Daoy (cell line): ENCODE data around the gene CHKB. TPM values are rescaled to one million over a fixed set of nuclear protein-coding genes. Genes with fewer than 3 reads are reported as not detected.

Source experiments
- DNase-seq: peaks from one replicate; pipeline ENCODE4 v3.0.0-alpha.2; 2015; ENCODE audit warnings: low read depth
- total RNA-seq: library from RNA; depleted of rRNA; stranded (reverse); fragments of >200 nt; shearing (Covaris generic); gene quantifications from 2 replicates; pipeline ENCODE4 v1.2.3, GENCODE V29; 2014

CHKB gene
- total RNA-seq, 1 experiment from 2014 or later = 18.3 TPM

DNA sequence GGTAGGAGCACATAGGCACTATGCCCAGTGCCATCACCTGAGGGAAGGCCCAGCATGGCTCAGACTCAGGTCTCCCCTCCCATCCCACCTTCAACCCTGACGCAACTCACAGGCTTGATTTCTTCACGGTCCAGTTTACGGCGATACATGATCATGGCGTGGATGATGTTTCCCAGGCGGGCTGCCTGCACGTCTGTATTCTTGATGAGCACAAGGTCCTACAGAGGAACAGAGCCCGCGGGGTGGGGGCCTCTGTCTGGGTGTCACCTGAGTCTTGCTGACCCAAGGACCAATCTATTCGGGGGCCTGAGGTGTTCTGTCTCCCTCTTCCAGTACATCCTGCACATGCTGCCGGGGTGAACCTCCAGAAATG lies 8.3 kb downstream of the CHKB start:
- no peak for DNase-seq

DNA sequence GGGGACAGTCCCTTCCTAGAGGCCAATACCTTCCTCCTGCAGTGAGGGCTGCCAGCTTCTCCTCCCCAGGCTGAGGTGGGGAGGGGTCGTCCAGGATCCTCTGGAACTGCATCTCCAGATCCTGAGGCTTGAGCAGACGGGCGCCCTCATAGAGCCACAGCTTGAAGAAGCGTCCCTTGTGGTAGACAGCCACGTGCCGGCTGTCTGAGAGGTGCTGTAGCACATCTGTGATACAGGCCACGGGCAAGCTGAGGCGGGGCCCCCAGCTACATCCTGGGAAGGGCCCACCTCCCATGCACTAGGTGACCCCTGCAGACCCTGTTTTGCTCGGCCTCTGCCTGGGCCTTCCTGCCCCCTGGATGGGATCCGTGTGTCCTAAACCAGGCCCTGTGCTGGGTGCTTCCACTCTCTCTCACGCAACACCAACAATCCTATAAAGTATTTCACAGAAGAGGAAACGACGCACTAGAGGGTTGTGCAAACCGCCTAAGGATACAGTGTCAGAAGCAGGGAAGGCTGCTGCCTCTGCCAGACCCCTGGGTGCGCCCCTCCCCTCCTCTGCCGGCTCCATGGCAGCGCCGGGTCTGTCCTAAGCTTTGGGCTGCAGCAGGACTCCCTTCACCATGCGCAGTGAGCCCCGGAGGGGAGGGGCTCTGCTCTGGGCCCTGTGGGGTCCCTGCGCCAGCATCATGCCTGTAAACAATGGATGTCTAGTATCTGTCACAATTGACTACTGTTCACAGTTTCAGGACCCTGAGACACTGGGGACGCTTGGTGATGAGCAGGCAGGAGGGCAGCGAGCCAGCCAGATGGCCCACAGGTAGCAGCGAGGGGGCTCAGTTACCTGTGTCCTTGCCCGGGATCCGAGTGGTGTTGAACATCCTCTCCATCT lies 8.9 kb downstream of the CHKB start:
- DNase-seq = no peak

DNA sequence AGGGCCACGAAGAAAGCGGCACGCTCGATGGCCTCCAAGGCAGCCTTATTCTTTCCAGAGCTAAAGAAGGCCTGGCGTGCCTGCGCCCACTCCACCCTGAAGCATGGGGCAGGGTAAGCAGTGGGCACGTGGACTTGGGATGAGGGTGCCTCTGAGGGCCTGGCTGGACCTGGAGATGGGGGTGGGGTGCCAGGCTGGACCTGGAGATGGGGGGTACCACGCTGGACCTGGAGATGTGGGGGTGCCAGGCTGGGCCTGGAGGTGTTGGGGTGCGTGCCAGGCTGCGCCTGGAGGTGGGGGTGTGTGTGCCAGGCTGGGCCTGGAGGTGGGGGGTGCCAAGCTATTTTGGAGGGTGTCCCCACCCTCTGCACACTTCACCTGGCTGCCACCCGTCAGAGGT lies 9.7 kb downstream of the CHKB start:
- DNase-seq = no peak

DNA sequence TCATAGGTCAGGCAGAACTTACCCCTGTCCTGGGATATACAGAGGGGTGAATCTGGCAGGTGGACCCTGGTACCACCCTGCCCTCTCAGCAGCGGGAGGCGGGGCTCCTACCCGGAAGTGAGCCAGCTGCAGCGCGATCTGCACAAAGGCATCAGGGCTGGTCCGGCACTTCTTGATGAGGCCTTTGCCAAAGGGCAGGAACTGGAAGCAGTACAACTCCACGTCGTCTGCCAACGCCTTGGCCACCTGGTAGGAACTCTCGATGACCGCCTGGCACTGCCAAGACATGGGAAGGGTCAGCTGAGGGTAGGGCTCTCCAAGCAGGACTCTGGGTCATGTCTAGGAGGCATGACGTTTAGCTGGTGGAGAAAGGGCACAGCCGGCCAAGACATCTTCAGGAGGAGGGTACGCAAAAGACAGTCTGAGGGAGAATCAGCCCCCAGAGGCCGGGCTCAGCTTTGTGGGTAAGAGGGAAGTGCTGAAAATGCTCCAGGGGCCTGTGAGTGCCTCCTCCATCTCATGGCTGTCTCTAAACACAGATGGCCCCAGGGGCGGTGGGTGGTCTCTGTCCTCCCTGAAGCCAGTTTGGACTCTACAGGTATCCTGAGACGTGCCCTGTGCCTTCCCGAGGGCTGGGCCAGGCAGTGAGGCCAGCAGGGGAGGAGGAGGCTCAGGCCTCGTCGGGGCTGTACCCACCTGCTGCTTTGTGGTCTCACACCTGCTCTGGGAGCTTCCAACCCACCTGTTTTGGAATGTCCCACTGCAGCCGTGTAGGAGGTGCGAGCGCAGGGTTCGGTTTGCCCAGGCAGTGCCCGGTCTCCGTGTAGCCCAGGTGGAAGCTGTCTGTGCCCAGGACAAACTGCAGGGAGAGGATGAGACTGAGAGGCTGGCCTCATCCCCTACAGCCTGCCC lies 11.1 kb downstream of the CHKB start:
- no peak for DNase-seq

DNA sequence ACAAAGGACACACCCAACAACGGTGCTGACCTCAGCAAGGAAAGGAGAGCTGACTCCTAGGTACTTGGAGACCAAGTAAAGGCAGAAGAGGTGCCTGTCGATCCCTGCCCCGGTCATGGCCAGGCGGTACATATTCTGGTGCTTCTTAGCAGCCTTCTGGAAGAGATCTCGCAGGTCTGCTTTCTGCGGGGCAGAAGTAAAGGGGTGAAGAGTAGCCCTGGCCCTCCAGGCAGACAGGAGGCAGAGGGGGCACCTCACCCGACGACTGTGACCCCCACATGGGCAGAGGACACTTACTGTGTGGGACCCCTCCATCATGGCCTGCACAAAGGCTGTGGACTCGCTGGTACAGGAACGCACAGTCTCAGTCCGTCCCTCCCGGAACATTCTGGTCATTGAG lies 11.8 kb downstream of the CHKB start:
- no peak for DNase-seq

DNA sequence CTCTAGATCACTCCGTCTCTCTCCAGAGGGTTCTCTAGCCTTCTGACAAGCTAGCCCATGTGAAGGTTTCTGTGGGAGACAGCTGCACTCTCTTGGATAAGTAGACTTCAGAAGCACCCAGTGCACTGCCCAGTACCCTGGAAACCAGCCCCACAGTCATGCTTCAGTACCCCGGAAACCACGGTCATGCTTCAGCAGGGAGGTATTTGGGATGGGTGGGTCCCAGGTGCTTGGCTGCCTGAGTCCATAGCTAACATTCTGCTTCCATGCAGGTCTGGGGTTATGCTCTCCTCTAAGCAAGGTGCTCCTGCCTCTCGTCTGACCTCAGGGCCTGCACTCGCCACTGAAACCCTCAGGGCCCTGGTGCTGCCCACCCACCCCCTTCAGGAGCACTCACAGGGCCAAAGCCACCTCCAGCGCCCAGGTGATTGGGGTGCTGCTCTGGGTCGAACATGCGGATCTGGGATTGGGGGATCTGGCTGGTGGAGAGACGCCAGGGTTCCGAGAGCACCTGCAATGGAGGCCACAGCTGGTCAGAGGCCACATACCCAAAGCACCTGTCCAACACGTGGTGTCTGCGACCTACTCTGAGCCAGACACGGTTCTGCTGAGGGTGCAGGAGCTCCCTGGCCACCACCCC lies 12.6 kb downstream of the CHKB start:
- no peak for DNase-seq

DNA sequence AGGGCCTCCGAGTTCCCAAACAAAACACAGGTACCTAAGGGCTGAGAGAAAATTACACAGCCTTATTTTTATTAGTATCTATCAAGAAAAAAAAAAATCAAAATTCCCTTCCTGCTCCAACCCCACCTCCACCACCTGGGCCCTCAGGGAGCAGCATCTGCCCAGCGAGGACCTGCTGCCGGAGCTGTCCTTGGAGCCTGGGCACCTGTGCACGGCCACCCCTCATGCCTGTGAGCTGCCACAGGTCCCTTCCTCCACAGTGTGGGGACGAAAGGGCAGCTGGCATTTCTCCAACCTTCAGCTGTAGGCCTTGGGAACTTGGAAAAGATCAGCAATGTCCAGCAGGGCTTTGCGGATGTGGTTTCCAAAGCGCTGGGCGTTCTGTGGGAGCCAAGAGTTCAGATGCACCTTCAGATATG lies 13.6 kb downstream of the CHKB start:
- no peak for DNase-seq

DNA sequence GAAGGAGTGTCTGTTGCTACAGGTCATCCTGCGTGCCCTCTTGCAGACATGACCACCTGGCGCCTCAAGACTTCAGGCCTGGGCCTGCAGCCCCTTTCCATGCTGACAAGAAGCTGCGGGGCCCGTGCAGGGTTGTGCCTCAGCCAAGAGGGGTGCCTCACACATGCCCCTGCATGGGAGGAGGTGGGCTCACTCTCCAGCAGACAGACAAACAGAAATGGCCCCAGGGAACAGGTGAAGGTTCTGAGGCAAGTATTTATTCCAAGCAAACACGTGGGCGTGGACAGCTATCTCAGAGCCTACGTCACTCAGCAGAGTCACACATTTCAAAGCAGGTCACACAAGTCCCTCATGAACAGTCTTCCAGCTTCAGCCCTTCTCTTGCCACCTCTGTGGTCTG lies 14.0 kb downstream of the CHKB start:
- no peak for DNase-seq

DNA sequence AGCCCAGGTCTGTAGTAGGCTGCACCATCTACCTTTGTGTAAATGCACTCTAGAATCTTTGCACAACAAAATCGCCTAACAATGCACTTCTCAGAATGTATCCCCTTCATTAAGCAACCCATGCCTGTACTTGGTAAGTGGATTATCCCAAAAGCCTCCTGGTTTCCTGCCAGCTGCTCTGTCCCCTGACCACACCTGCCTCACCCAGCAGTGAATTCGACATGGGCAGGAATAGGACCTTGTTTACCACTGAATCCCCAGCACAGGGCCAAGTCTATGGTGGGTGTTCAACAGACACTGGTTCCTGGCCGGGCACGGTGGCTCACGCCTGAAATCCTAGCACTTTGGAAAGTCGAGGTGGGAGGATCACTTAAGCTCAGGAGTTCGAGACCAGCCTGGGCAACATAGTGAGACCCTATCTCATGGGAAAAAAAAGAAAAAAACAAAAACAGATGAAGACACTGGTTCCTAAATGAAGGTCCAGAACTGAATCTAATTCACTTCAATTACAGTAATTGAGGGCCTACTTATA lies 14.9 kb downstream of the CHKB start:
- no peak for DNase-seq

DNA sequence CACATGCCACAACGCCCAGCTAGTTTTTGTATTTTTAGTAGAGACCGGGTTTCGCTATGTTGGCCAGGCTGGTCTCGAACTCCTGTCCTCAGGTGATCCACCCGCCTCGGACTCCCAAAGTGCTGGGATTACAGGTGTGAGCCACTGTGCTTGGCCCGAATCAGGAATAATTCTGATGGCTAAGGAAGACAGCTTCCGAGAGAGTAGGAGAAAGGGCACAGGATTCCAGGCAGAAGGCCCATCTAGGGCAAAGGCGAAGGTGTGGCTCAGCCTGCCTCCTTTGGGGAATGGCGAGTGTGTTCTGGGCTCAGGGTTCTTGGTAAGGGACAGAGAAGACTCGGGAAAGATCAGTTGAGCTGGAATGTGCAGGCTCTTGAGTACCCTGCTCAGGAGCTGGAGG lies 18.4 kb downstream of the CHKB start:
- no peak for DNase-seq

DNA sequence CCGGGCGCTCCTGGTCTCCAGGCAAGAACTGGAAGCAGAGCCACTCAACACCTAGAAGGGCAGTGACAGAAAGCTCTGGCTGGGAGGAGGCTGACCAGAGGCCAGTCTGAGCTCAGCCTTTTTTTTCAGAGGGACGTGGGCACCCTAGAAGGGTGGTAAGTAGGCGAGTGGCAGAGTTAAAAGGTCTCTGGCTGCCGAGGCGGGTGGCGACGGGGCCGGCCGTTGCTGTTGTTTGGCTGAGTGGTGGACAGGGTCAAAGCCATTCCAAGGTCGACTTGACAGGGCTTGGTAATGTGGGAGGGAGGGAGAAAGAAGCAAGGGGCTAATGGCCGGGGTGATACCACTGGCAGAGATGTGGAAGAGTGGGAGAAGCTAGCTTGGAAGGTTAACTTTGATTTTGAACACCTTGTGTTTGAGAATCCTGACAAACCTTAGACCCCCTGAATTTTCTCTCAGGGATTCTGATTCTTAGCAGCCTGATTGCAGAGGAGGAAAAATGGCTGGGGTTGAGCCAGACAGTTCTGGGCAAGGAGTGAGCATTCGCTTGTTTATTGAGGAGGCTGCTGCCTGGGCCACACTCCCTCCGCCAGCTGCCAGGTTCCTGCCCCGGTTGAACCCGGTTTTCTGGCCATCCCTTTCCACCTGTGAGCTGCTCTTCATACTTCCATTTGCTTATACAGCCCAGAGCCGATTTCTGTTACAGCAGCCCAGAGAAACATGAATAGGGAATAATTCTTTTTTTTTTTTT lies 19.1 kb downstream of the CHKB start:
- no peak for DNase-seq

DNA sequence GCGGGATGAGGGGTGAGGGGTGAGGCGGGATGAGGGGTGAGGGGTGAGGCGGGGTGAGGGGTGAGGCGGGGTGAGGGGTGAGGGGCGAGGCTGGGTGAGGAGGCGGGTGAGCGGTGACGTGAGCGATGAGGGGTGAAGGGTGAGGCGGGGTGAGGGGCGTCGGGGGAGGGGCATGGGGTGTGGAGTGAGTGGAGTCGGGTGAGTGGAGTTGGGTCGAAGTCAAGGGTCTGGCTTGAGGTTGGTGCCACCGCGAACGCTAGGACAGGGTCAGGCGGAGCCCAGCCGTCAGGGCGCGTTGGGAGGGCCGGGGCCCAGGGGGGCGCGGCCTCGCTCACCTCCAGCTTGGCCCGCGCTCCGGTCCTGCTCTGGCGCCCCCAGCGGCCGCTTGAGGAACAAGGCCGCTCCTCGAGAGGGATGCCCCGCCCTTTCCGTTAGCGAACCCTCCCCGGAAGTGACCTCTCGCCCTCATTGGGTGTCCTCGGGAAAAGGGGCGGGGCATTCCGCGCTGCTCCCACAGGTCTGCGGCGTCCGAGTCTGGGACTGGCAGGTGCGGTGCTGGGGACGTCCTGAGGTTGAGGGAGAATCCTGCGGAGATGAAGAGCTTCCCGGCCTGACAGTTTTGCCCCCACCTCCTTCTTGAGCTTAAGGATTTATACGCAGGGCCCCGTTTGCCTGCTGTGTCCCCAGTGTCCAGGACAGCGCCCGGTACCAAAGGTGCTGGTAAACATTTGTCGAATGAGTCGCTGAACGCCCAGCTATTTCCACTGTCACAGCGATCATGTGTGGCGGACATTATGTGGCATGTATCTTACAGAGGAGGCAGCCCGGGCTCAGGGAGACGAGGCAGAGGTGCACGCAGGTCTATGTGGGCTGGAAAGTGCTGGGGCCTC lies 19.9 kb downstream of the CHKB start, which contains the start of gene SYCE3:
Gene SYCE3, minus strand, starts transcription at position 397 of the 890 bp plus-strand sequence. CDS start 6,514 bp downstream, outside the sequence.
- DNase-seq = peak; percentile 96

DNA sequence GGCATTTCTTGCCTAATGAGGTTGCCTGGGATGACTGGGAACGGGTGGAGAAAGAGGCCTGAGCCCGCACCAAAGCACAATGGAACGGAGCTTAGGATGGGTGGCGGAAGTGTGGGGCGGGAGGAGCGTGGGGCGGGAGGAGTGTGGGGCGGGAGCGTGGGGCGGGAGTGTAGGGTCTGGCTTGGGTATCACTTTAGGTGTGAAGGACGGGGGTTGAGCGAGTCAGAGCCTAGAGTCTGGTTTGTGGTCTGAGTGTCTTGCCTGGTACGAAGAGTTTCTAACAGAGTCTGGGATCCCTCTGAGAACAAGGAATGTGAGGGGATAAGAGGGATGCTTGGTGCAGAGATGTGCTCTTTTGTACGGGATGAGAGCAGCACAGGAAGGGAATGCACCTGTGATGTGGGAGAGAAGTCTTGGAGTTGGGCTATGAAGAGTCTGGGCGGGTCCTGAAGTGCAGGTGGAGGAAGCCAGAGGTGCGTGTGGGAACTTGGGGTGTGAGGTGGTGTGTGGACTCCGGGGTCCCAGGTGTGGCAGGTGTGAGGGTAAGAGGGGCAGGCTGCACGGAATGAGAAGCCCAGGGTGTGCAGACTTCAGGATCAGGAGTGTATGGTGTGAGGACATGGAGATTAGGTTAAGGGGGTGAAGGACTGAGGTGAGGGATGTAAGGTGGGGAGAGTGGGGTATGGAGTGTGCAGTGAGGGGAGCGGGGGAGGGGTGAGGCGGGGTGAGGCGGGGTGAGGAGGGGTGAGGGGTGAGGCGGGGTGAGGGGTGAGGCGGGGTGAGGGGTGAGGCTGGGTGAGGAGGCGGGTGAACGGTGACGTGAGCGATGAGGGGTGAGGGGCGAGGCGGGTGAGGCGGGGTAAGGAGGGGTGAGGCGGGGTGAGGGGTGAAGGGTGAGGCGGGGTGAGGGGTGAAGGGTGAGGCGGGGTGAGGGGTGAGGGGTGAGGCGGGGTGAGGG lies 21.0 kb downstream of the CHKB start:
- DNase-seq = no peak

DNA sequence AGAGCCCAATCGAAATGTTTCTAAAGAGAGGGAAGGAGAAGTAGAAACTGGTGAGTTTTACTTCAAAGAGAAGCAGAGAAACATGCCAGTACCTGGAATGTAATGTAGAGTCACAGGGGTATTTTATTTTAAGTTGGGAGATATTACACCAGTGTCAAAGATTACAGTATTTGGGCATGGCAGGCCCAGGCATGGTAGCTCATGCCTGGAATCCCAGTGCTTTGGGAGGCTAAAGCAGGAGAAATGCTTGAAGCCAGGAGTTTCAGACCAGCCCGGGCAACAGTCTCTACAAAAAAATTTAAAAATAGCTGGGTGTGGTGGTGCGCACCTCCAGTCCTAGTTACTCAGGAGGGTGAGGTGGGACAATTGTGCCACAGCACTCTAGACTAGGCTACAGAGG lies 22.6 kb downstream of the CHKB start:
- no peak for DNase-seq

DNA sequence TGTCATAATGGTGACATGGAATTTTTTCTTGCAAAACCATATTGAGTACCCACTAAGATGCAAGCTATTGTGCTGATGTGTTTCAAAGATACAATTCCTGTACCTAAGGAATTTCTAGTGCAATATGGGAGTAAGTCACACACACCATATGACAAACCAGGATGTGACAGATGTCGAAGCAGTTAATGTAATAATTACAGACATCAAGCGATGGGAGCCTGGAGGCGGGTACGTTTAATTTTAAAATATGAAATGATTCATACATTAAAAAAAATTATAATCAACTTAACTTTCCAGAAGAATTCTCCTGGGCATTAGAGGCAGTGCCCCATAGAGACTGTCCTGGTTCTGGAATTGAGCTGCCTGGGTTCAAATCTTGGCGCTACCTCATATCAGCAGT lies 25.9 kb downstream of the CHKB start:
- DNase-seq = no peak

DNA sequence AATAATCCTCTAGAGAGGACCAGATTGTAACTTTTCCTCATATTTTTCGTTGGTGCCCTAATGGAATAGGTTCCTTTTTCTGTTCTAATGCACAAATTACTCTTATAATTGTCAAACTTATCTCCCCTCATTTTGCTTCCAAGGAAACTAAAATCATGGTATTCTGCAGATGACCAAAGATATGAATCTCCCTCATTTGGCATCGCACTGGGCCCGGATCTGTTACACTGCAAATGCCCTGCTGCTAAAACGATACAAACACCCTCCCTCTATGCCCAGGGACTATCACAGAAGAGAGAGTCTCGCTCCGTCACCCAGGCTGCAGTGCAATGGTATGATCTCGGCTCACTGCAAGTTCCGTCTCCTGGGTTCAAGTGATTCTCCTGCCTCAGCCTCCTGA lies 29.3 kb downstream of the CHKB start:
- DNase-seq = no peak

DNA sequence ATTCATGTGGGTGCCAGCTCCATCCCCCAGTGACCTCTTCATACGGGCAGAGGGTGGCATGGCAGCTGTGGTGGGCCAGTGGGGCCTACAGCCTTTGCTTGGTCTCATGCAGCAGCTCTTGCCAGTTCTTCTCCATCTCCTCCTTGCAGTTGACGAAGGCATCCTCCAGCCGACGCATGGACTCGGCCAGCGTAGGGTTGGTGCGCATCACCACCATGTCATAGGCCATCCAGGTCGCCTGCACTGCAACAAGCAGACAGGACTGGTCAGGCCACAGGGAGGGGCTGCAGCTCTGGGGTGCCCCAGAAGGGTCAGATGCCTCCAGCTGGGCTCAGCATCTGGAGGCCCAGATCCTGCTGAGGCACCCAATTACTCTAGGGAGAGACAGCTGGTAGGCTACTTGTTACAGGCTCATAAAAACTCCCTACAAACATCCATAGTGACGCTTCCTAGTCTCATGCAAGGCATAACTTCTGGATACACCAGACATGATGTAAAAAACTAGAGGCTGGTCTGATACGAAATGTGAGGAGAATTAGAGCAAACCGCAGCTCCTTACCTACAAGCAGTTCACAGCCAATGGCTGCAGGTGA lies 31.4 kb downstream of the CHKB start:
- no peak for DNase-seq

DNA sequence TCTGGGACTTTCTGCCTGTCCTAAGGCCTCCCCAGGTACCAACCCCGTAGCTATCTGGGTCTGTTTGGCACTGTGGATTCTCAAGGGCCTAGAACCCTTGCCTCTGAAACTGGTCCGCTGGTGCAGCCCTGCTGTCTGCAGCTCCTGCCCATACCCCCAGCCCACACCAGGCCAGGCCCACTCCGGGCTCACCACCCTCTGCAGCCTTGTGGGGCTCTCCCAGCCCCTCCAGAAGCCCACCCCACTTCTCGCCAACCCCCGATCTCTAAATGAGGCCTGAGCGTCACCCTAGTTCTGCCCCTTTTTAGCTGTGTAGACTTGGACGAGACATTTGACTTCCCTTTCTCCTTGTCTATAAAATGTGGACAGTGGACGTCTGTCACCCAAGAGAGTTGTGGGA lies 32.3 kb downstream of the CHKB start:
- DNase-seq = no peak
